ENCODE data around the gene FEZ2.

FEZ2 gene

DNA sequence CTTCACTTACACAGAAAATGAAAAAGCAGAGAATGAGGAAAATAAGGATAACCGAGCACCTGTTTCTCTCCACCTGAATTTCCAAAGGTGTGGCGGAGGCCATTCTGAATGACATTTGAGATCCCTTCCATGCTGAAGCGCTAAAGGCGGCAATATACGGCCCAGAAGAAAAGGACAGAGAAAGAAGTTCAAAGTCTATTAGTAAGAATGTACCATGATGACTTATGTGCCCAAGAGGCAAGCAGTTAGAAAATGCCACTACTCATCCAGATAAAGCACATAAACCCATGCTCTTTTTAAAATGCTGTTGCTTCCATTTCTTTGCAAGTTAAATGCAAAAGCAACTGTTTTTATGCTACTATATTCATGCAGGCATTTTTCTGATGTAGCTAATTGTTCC, 37.2 kb downstream of the FEZ2 start:
- no peak for DNase-seq

DNA sequence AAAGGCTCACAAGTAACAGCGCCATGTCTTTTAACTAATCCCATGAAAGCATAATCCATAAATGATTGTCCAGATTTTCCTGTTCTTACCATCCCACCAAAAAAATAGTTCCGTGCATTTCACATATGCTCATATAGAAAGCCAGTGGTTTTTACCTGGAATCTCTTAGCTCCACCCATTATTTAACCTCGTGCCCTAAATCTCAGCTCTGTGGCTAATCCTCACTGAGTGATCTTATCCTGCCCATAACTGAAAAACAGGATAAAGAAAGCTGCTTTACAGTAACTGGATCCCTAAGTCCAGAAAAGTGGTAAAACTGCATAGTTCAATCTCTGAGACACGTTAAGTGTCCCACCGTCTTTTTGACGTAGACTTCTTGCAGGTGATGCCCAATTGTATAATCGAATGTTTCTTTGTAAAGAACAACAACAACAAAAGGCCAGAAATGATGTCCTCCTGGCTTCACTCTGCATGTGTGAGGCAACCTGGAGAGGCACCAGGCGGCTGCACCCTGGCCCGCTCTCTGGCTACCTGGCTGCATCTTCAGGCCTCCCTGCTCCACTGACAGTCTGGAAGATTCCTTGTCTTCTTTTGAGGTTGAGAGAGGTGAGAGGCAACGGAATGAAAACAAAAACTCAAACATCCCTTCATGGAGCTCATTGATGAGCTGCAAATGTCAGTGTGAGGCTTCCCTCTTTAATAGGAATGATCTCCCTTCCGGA, 38.6 kb downstream of the FEZ2 start:
- no peak for DNase-seq

DNA sequence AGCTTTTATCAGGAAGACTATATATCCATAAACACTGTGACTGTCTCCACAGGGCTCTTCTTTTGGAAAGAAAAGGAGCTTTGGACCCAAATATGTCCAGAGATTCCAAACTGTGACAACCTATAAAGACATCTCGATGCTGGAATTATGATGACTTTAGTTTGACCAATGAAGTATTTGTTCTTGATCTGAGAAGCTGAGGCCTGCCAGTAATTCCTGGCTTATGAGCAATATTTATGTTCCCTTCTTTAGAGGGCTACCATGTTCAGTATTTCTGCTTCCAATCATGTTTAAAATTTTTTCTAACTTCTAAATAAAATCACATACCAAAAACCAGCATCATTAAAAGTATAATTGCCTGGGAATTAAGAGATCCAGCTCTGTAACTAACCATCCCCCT, 41.1 kb downstream of the FEZ2 start:
- DNase-seq = no peak

DNA sequence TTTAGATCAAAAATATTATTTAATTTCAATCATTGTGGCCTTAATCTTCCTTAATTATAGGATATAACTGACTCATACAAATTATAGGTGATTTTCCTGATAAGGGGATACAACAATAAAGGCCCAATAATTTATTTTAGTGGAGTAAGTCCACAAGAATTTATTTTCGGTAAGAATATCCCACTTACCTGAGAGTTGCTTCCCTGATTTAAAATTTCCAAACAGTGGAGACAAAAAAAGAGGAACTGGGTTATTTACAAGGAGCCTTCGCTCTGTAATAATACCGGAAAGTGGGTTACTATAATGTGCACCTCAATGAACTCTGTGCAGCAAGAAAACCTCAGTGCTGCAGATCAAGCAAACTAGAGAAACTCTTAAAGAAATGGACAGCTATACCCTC, 42.2 kb downstream of the FEZ2 start:
- no peak for DNase-seq

DNA sequence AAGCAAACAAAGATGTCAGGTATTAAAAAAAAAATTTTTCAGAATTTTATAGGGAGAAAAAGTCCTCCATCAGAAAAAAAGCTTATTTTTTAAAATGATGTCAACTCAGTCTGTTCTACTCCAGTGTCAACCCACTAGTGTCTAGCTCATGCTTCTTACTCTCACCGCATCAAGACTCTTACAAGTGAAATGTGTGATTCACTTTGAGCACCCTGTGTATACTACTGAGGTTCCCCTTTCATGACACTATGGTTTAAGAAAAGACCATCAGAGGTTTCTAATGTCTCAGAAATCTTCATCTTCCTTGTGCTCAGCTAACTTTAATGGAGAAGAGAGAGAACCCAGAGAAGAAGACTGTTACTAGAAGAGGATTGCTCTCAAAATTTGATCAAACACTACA, 43.4 kb downstream of the FEZ2 start:
- no peak for DNase-seq

DNA sequence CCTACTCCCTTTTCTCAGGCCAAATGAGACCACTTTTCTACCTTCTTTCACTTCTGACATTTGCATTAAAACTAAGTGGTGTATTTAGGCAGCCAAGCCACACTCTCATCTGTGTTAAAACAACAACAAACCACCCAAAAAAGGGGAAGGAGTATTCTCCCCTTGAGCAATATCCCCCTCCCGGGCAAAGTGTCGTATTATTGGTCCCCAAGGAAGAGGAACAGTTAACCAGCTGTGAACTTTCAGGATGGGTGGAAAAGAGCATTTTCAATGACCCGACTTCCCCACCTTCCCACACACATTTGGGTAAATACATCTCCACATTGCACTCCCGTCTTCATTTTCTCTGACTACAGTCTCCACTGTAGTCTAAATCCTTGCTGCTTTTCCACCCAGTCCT, 44.3 kb downstream of the FEZ2 start:
- DNase-seq = no peak

DNA sequence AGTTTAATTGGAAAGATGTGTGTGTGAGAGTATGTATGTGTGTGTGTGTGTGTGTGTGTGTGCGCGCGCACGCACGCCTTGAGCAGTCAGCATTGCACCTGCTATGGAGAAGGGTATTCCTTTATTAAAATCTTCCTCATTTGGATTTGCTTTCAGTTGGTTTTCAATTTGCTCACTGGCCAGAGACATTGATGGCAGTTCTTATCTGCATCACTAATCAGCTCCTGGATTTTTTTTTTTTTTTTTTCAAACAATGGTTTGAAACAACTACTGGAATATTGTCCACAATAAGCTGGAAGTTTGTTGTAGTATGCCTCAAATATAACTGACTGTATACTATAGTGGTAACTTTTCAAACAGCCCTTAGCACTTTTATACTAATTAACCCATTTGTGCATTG, 48.0 kb downstream of the FEZ2 start:
- DNase-seq = no peak

DNA sequence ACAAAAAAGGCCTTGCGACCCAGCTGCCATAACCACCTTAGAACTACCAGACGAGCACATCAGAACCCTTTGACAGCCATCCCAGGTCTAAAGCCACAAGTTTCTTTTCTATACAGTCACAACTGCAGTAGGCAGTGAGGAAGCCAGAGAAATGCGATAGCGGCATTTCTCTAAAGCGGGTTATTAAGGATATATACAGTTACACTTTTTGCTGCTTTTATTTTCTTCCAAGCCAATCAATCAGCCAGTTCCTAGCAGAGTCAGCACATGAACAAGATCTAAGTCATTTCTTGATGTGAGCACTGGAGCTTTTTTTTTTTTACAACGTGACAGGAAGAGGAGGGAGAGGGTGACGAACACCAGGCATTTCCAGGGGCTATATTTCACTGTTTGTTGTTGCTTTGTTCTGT, 48.8 kb downstream of the FEZ2 start:
- DNase-seq = no peak

DNA sequence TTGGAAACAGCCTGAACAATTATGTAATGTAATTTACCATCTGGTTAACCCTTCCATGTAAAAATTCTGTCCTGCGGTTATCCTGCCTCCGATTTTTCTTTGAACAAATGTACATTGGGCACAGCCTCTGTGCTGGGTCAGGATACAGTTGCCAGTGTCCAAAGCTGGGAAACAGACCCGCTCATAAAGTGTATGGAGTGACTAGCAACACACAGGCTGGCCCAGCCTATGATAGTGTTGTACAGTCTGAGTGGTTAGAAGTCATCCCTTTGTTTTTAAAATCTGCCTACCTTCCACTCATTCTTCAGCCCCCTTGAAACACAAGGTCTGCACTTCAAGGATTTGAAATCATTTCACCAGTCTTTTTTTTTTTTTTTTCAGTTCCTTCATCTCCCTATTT, 50.1 kb downstream of the FEZ2 start:
- no peak for DNase-seq

DNA sequence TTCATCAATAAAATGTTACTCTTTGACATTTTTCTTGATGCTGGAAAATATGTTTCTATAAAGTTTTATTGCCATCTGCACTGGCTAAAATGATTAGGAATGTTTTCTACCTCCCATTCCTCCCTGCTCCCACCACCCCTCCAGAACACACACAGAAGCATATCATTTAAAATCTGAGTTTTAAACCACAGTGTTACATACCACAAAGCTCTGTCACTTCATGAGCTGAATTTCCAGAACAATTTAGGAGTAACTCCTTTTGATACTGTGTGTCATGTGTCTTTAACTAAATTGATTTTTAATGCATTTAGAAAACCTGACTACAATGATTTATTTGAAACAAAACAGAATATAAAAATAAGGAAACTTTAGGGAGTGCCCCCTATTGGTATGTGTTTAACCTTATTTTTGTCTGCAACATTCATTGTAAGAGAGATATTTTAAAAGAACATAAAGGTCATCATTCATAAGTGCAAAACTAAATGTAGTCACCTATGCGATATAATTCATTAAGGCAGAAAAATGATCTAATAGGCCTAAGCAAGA, 52.0 kb downstream of the FEZ2 start:
- DNase-seq = no peak

DNA sequence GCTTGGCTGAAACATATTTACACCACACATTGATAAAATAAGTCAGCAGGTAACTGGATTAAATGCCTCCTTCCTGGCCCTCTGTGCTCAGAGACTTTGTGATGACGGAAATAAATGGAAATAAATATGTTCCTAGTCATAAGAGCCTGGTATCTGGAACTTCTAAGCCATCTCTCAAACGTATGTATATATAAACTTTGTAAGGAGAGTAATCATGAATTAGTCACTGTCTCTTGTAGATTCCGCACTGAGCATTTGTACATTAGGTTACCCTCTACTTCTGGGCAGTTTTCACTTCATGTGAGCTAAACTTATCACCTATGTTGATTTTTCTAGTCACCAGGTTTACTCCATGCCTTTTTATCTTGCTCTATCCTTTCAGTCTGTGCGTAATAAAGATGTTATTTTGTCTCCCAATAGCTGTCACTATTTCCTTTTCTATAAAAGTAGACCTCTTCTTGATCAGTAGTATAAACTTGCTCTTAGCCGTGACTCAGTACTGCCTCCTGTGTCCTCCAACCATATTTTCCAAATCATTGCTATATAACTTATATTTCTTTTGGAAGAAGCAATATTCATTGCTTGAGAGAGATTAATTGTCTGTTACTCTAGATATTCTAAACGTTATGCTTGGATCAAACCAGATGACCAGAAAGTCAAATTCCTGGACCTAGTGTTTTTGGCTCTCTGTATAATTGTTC, 53.2 kb downstream of the FEZ2 start:
- DNase-seq = no peak

DNA sequence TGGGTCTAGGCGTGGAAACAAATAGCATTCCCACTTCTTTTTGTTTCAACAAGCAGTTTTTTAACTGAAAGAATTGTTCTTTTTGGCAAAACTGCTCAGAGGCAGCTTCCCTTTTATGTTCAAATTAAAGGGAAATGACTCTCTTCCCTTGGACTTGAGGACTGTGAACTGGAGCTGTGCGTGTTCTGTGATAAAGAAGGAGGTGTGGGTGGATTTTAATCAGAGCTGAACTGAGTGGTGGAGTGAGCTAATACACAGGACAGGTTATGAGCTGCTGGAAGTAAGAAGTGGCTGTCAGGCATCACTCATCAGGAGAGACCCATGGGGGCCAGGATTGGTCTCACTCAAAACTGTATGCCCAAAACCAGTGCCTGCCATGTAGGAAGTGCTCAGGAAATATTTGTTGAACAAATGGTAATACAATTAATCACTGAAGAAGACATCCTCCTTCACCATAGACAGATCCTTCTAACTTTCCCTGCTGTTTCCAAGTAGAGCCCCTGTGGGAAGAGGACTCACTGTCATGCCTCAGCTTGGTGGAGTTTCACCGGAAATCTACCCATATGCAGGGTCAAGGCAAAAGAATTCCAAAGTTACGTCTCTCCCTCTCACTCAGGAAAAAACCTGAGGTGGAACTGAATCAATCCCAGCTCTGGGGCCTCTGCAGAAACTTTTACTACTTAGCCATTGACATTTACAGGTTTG, 55.9 kb downstream of the FEZ2 start:
- no peak for DNase-seq

DNA sequence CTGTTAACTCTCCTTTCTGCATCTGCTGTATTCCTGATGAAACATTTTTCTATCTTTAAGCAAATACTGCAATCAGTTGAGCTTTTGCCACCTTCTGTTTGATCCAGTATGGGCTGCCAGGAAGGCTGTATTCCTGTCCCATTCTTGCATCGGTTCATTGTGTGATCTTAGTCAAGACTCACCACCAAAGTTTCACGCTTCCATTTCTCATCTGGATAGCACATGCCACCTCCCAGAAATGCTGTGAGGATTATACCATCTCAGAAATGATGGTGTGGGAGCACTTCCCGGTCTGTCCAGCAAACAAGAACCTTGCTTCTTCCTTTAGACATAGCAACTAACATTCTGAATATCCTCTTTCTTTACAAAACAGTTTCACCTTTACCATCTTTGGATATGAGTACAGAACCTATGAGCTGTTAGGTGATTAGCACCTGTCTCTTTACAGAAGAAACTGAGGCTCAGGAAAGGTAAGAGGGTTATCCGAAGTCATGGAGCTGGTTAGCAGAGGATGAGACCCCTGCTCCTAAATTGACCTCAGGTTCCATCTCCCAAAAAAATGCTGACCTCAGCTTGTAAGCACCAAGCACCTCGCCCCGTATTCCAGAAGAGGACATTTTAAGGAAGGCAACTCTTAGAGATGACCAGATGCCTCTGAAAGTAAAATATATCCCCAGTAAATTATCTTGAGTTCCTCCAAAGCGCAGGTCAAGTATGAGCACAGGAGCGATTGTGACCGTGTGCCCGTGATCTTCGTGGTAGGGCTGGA, 56.8 kb downstream of the FEZ2 start:
- DNase-seq = no peak

DNA sequence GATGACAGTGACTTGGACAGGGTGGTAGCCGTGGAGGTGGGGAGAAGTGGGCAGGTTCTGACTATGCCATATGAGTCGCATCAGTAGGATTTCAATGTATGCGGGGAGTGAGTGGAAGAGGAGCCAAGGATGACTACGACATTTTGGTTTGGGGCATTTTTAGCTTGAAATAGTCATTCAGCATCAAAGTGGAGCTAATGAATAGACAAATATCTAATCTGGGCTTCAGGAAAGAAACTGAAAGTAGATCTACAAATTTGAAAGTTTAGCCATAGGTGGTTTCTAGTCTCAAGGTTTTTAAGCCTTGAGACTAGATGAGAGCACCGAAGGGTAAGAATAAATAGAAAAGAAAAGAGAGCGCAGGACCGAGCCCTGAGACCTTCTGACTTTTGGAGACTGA, 58.3 kb downstream of the FEZ2 start:
- no peak for DNase-seq

DNA sequence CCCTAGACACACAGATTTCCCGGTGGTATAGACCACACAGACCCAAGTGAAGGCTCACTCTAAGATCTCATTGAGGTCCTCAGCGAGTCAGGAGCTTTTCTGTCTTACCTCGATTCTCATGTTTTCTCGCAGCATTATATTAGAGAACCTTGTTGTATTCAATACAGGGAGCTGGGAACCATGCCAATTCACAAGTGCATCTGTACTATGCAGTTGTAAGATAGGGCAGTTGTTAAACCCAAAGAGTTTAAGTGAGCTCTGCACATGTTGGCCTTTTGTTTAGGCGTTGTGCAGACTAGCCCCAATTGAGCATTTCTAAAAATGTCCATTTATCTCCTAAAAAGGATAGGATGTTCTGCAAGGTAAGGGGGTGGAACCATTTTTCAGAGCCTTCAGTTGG, 59.6 kb downstream of the FEZ2 start:
- no peak for DNase-seq

DNA sequence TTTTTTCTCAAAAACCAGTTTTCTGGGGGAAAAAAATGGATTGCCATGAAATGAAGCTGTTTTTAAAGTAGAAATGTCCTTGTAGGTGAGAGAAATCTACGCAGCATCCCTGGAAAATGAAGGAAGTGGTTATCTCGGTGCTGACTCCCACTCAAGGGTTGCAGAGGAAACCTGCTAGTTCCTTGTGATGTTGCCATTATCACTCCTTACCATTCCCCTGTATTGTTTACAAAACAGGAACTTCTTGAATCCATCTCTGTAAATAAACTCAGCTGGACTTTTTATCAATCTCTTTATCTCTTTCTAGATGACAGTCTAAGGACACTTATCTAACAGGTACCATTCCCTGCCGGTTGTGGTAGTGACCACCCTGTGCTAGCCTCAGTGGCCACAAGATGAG, 61.2 kb downstream of the FEZ2 start:
- no peak for DNase-seq

DNA sequence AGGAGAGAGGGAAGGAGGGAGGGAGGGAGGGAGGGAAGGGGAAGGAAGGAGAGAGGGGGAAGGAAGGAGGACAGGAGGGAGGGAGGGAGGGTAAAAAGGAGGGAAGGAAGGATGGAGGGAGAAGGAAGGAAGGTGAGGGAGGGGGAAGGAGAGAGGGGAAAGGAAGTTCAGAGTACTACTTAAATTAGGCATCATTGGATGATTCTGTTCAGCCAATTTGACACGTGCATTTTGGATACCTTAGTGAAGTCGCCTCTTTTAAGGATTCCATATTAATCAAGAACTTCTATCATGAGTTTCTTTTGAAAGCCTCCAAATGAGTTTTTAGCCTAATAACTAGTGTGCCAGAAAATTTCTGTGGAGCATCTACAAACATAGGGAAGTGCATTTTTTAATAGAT, 62.9 kb downstream of the FEZ2 start:
- DNase-seq = no peak

DNA sequence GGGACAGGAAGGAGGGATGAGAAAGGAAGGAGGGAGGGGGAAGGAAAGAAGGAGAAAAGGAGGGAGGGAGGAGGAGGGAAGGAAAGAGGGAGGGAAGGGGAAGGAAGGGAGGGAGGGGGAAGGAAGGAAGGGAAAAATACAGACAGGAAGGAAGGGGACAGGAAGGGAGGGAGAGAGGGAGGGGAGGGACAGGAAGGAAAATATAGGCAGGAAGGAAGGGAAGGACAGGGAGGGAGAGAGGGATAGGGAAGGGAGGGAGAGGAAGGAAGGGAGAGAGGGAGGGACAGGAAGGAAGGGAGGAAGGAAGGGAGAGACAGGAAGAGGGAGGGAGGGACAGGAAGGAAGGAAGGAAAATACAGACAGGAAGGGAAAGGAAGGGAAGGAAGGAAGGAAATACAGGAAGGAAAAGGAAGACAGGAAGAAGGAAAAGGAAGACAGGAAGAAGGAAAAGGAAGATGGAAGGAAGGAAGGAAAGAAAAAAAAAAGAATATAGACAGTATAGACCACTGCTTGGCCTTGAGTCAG, 63.6 kb downstream of the FEZ2 start:
- no peak for DNase-seq

DNA sequence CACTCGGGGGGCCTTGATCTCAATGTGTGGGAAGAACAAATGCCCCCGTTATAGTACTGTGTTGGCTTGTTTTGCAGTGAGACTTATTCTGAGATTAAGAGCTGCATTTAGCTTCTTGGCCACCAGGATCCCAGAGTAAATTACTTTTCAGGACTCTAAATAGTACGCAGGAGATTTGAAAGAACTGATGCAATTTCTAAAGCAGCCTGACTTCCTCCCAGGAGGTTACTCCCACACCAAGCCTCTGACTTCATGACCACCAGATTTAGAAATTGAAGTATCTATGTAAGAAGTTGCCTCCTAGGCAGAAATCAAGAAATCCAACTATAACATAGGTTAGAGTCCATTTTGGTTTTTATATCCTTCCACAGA, 67.0 kb downstream of the FEZ2 start:
- no peak for DNase-seq

DNA sequence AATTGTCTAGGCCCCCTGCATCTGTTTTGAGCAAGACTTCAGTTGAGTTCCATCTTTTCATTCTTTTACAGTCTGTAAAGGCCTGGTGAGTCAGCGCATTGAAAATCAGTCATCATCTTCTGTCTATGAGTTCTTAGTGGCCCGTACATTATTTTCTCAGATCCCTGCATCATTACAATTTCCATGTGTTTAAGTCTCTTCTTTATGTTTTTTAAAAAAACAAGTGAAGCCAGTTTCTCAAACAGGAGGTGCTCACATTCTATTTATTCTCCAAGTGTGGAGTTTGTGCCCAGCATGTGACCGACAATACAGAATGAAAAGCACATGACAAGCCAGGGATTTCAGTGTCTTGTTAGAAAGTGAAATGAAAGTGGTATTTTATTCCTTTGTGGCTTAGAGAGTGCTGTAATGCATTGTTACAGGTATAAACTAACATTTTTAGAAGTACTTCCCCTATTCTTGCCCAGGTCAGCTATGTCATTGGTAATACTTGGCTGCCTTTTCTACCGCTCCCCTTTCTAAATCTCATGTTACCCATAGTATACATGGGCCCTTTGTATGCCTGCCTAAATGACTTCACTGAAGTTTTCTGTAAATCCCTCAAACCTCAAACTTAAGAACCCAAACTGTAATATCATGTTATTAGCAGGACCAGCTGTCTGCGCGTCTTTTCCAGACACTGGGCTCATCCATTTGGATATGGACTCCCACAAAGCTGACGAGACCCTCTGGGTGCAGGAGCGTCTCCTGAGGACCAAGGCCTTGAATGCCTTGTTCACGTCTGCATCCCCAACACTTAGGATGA, 67.6 kb downstream of the FEZ2 start:
- no peak for DNase-seq

DNA sequence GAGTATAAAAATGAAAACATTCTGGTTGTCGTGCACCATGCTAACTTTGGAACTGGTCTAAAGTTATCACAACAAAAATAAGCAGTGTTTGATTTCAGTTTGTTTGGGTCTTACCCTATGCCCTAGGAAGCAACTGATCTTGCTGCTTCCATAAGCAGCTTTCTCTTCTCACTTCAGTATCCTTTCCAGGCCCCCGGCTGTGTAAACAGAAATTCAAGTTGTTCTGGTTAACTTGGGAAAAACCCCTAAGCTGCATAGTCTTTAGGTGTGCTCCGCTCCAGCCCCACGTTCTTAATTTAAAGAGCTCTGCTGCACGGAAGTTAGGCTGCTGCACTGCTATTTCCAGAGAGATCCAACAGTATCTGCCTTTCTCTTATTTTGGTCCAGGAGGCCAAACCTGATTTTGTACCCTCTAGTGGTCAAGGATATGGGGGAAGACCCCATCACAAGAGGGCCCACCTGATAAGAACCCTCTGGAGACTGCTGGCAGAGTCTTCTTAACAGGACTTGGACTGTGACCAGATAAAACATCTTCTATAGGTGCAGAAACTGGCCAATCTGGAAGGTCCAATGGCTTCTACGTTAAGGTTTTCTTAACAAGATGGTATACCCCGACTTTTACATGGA, 69.1 kb downstream of the FEZ2 start:
- no peak for DNase-seq

DNA sequence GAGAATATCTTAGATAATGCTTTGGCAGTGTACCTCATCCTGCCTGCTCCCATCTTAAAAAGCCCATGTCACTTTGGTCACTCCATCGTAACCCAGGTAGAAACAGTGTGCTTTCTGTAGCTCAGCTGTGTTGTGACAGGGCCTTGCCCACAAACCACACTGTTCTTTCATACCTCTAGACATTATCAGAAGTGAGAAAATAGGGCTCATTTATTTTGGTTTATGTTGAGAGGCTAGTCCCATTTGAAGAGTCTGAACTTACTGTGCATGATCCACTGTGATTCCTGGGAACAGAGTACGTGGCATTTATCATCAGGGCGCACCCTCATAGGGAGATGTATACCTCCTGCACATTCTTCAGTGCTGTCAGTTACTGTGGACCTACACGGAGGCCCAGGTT, 69.7 kb downstream of the FEZ2 start:
- no peak for DNase-seq
